NCI-H524 (cell line): ENCODE data around the gene MYO1F.
"Not testable (repeated sequence)": the region's sequence is repeated elsewhere in the genome, so short reads cannot be mapped to it uniquely, and the experiment has no call there.

Source experiments
- DNase-seq, 2 experiments: peaks; one replicate each; lab custom pipeline; 2025; lab: John Stamatoyannopoulos, UW

MYO1F gene

GRCh38 chr19:8517551-8518442 is 59.4 kb downstream of the MYO1F start:
- DNase-seq, result no peak

- DNase-seq, result no peak
These were observed 61.9 kb downstream of the MYO1F start for GRCh38 chr19:8515317-8515716.

DNA sequence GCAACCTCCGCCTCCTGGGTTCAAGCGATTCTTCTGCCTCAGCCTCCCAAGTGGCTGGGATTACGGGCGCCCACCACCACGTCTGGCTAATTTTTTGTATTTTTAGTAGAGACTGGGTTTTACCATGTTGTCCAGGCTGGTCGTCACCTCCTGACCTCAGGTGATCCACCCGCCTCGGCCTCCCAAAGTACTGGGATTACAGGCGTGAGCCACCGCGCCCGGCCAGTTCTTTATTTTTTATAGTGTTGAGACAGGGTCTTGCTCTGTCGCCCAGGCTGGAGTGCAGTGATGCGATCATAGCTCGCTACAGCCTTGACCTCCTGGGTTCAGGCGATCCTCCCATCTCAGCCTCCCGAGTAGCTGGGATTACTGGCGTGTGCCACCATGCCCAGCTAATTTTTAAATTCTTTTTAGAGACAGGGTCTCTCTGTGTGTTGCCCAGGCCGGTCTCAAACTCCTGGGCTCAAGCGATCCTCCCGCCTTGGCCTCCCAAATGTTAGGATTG is 62.7 kb downstream of the MYO1F start:
- DNase-seq, result not testable (repeated sequence)

DNA sequence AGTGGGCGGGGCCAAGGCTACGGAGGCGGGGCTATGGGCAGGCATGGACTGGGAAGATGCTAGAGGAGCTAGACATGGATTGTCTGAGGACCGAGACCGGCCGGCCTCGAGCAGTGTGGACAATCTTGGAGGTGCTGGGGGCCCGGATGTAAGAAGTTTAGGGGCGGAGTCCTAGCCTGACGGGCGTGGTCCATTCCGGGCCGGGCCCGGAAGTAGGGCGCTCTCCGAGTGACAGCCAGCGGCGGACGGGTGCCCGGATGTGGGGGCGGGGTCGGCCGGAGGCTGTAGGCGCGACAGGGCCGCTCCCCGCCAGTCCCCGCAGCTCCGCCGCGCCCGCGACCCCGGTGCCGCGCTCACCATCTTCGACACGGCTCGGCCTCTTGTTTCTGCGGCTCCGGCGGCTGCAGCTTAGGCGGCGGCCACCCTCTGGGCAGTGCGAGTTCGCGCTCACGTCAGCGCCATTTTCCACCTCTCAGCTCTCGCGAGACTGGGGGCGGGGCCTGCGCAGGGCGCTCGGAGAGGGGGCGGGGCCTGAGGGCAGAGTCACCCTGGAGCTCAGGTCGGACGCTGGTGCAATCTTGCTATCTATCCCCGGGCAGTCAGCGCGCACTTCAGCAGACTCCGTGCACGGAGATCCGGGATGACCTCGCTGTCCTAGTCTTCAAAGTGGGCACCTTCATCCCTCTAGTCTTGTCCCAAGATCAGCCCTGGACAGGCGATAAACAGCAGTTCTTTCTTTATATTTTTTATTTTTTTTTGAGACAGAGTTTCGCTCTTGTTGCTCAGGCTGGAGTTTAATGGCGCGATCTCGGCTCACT is 63.3 kb downstream of the MYO1F start, which contains the start of gene ZNF414:
Gene ZNF414, minus strand, starts transcription at position 481 of the 818 bp plus-strand sequence. Its CDS starts 121 bp downstream, at position 360.
- peak; percentile 98 to 99 for DNase-seq

GRCh38 chr19:8513036-8513686 is 64.1 kb downstream of the MYO1F start:
- DNase-seq, result no peak

- no peak for DNase-seq
These were observed 64.9 kb downstream of the MYO1F start for GRCh38 chr19:8512115-8512967.

GRCh38 chr19:8511573-8512101 is 65.6 kb downstream of the MYO1F start:
- no peak for DNase-seq

- no peak for DNase-seq
These were observed 66.6 kb downstream of the MYO1F start for GRCh38 chr19:8510589-8511115.

DNA sequence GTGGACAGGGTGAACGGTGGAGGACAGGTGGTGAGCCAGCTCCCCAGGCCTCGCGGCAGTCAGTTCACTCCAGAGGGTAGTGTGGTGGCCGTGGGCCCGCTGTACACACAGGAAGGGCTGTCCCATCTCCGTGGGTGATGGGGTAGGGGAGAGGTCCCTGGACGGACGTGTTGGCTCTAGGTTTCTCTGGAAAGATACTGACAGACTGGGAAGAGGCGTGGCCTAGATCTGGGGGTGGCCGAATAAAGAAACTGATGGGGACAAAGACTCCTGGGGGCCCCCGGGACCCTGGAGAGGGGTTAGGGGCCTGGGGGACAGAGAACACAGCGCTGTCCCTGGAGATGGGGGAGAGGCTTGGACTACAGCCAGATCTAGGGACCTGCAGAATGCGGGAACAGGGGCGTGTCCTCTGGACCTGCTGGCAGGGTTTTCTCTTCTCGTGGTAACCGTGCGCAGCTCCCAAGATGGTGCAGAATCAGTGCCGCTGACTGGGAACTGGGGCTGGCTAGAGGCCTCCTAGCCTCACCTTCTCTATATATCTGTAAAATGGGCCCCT is 70.8 kb downstream of the MYO1F start:
- no peak for DNase-seq

- peak; percentile 58 to 80 for DNase-seq
These were observed 71.4 kb downstream of the MYO1F start for GRCh38 chr19:8505680-8506401.

DNA sequence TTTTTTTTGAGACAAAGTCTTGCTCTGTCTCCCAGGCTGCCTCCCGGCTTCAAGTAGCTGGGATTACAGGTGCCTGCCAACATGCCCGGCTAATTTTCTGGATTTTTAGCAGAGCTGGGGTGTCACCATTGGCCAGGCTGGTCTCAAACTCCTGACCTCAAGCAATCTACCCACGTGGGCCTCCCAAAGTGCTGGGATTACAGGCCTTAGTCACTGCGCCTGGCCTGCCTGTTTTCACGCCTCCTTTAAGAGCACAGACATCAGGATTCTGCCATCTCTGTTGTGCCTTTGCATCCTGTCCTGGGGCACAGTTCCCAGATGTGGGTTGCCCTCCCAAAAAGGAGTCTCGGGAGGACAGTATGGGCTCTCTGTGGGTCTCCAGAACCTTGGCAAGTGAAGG is 72.3 kb downstream of the MYO1F start:
- no peak for DNase-seq

GRCh38 chr19:8504171-8504570 is 73.1 kb downstream of the MYO1F start:
- DNase-seq, result no peak

- DNase-seq, result no peak
These were observed 73.7 kb downstream of the MYO1F start for GRCh38 chr19:8503510-8503909.

DNA sequence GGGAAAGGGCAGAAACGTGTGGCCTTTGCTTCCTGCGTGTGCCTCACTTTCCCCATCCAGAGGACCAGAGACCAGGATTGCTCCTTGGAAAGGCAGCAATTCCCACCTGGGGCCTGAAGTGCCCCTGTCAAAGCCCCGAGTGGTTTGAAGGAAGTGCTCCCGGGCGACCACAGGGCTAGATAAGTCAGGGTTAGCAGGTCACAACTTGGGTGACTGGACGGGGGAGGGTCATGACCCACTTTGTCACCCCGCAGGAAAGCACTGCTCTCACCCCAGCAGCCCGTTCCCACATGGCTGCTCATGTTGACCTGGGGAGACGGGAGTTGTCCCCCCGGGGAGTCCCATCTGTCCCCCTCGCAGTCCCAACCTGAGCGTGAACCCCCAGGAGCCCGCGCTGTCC is 75.3 kb downstream of the MYO1F start:
- no peak for DNase-seq

DNA sequence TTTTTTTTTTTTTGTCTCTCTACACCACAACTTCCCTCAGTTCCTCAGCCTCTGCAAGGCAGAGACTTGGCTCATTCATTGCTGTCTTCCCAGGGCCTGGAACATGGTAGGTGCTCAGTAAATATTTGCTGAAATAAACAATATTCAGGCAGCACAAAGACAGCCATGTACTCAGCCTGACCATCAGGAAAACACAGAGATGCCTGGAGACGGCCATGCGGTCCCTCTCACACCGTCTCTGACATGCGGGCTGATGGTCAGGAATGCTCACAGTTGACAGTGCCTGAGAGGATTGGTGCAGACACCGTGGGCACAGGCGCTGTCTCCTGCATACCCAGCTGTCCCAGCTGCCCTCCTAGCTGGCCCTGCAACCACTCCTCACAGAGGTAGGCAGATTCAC is 75.7 kb downstream of the MYO1F start:
- DNase-seq, result no peak

- DNase-seq, result no peak
These were observed 77.1 kb downstream of the MYO1F start for GRCh38 chr19:8500158-8500557.

- no peak for DNase-seq
These were observed 78.0 kb downstream of the MYO1F start for GRCh38 chr19:8499048-8499833.

DNA sequence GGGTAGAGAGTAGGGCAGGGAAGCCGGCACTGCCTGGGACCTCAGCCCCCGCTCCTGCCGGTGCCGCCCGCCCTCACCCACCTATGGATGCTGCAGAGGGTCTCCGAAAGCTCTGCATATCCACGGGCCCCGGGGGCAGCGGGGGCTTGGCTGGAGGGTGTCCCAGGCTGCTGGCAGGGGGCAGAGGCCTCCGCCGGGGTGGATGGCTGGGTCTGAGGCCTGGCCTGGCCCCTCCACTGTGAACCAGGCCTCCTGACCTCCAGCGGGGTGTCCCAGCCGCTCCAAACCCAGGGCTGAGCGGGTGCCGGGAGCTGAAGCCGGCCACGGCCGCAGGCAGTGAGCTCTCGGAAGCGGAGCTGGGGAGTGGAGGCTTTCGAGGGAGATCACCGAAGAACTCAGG is 78.9 kb downstream of the MYO1F start:
- DNase-seq, result no peak

DNA sequence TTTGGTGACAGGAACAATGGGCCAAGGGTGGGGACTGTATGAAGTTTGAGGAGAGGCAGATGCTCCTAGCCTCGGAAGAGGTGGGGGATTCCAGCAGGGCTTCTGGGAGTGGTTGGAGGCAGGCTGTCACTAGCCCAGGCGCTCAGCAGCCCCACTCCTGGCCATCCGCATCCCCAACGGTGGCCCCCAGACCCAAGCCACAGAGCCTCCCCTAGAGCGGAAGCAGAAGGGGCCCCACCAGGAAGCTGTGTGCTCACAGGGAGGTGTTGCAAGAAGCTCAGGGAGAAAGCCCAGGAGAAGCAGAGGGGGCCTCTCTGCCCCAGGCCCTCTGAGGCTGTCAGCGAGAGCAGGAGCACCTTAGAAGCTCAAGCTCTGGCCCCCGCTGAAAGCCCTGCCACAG is 83.1 kb downstream of the MYO1F start:
- no peak for DNase-seq
